Measurements from ENCODE around the gene CEP41. TPM values are rescaled to one million over a fixed set of nuclear protein-coding genes. Genes with fewer than 3 reads are reported as not detected.

Gene CEP41
- total RNA-seq, 1 experiment from 2014 or later: 7.1 TPM

- Mint-ChIP-seq H3K27me3 (ENCODE audit: low read depth) (no peaks in the 10 kb centered on the region; the same call in 1 of the 2 replicates), H3K9me3 (no peaks in the 10 kb centered on the region), H3K36me3 (peaks cover 4% of the 10 kb centered on the region), H3K4me1 (peaks cover 13% of the 10 kb centered on the region), H3K4me3 (no peak overlapping the region), H3K27ac (no peak overlapping the region)
- CTCF ChIA-PET: interaction anchor here (0.9 kb wide), 1 partner anchor 20 kb away, joined by 4 read pairs; no protein-coding TSS in a partner anchor
- DNase-seq (ENCODE audit: low spot score): no peak
- ATAC-seq: no peak
- TF ChIP-seq ZNF423 (CRISPR knock-in tag; IDR thresholded peaks at IDR 0.05) (no peak), GTF2I (CRISPR knock-in tag; conservative IDR thresholded peaks at IDR 0.05) (no peak), PRDM15 (CRISPR knock-in tag; IDR thresholded peaks at IDR 0.05) (no peak)
- POLR2A ChIA-PET: no interaction called here
Observed at GRCh38 chr7:130401578-130401977, 39.2 kb downstream of the CEP41 start.

DNA sequence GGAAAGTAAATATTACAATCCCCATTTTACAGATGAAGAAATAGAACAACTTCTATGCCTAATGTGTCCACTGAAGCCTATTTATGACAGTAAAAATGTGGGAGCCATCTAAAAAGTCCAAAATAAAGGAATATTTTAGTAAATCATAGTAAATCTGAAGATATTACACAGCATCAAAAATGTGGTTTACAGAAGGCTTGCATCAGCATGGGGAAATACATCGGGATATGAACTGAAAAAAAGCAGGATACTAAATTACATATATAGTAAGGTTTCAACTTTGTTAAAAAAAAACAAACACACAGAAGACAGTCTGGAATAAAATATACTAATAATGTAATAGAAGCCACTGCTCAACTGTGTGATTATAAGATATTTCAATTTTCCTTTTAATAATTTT is 39.7 kb downstream of the CEP41 start:
- H3K4me3 Mint-ChIP-seq: no peak overlapping the region
- no peak overlapping the region for H3K27ac Mint-ChIP-seq
- ATAC-seq (no peak), DNase-seq (ENCODE audit: low spot score) (no peak)
- no peaks in the 10 kb centered on the region; the same call in 1 of the 2 replicates for H3K27me3 Mint-ChIP-seq (ENCODE audit: low read depth)
- H3K4me1 Mint-ChIP-seq: peaks cover 16% of the 10 kb centered on the region
- peaks cover 4% of the 10 kb centered on the region for H3K36me3 Mint-ChIP-seq
- ChIA-PET CTCF (no interaction called here), POLR2A (no interaction called here)
- no peaks in the 10 kb centered on the region for H3K9me3 Mint-ChIP-seq
- no peak for TF ChIP-seq ZNF232 (CRISPR knock-in tag; IDR thresholded peaks at IDR 0.05)
- TF ChIP-seq GABPB1 (CRISPR knock-in tag; IDR thresholded peaks at IDR 0.05): no peak

DNA sequence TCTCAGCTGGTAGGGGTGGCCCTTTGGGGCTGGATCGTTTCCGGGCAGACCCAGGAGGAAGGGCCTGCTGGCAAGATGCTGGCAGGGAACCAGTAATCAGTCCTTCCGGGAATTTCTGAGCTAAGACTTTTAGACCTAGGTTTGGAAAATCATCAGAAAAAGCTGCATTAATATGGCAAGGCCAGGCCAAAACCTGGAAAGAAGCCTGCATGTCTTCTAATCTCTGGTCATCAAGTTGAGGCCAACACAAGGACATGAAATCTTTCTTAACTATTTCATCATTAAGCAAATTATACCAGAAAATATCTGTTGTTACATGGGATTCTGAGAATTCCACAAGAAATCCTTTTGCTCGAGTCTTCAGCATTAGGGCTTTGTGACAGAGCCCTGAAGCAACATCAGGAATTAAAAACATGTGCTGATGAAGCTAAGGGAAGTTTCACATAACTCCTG is 40.7 kb downstream of the CEP41 start:
- H3K9me3 Mint-ChIP-seq: no peaks in the 10 kb centered on the region
- POLR2A ChIA-PET: no interaction called here
- TF ChIP-seq, protein P1, sequence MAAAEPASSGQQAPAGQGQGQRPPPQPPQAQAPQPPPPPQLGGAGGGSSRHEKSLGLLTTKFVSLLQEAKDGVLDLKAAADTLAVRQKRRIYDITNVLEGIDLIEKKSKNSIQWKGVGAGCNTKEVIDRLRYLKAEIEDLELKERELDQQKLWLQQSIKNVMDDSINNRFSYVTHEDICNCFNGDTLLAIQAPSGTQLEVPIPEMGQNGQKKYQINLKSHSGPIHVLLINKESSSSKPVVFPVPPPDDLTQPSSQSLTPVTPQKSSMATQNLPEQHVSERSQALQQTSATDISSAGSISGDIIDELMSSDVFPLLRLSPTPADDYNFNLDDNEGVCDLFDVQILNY (CRISPR knock-in tag; IDR thresholded peaks at IDR 0.05): no peak
- TF ChIP-seq RELA (CRISPR knock-in tag; IDR thresholded peaks at IDR 0.05; ENCODE audit: borderline replicate concordance): no peak
- no peak for TF ChIP-seq ATF1 (CRISPR knock-in tag; IDR thresholded peaks at IDR 0.05)
- TF ChIP-seq MXD4 (CRISPR knock-in tag; IDR thresholded peaks at IDR 0.05; ENCODE audit: borderline replicate concordance): no peak
- TF ChIP-seq, protein P2, sequence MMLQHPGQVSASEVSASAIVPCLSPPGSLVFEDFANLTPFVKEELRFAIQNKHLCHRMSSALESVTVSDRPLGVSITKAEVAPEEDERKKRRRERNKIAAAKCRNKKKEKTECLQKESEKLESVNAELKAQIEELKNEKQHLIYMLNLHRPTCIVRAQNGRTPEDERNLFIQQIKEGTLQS (CRISPR knock-in tag; conservative IDR thresholded peaks at IDR 0.05): no peak
- no peak for TF ChIP-seq ZNF121 (CRISPR knock-in tag; IDR thresholded peaks at IDR 0.05)
- TF ChIP-seq, protein P3, sequence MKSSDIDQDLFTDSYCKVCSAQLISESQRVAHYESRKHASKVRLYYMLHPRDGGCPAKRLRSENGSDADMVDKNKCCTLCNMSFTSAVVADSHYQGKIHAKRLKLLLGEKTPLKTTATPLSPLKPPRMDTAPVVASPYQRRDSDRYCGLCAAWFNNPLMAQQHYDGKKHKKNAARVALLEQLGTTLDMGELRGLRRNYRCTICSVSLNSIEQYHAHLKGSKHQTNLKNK (CRISPR knock-in tag; IDR thresholded peaks at IDR 0.05): no peak
- TF ChIP-seq ZNF425 (CRISPR knock-in tag; conservative IDR thresholded peaks at IDR 0.05): no peak
- TF ChIP-seq STAT6 (CRISPR knock-in tag; conservative IDR thresholded peaks at IDR 0.05; ENCODE audit: low read depth): no peak
- no peak for TF ChIP-seq ZNF263 (CRISPR knock-in tag; IDR thresholded peaks at IDR 0.05; ENCODE audit: low read depth)
- no peak for TF ChIP-seq NR3C1 (CRISPR knock-in tag; conservative IDR thresholded peaks at IDR 0.05; ENCODE audit: low read depth)
- no peak for TF ChIP-seq SOX15 (CRISPR knock-in tag; IDR thresholded peaks at IDR 0.05)
- no peak overlapping the region for H3K27ac Mint-ChIP-seq
- H3K36me3 Mint-ChIP-seq: peaks cover 4% of the 10 kb centered on the region
- H3K4me1 Mint-ChIP-seq: peaks cover 19% of the 10 kb centered on the region
- DNase-seq (ENCODE audit: low spot score): no peak
- no peak for ATAC-seq
- no peak overlapping the region for H3K4me3 Mint-ChIP-seq
- H3K27me3 Mint-ChIP-seq (ENCODE audit: low read depth): no peaks in the 10 kb centered on the region; the same call in 1 of the 2 replicates
- CTCF ChIA-PET: no interaction called here
